VCaP (cell line): Measurements from ENCODE around the gene ANO4.

ENCODE experiments used
- H3K27ac ChIP-seq: fragments of 450-650 bp; 2 replicates; pipeline ENCODE4 v1.5.1; 2017
- CTCF ChIP-seq: fragments of 450-650 bp; conservative IDR thresholded peaks from 2 replicates; pipeline ENCODE4 v1.5.1; 2017; ENCODE audit warnings: mild to moderate bottlenecking, moderate library complexity

The ANO4 gene

GRCh38 chr12:100795800-100796179 lies 1.2 kb downstream of the ANO4 start:
- no peak overlapping the region for H3K27ac ChIP-seq
- no peak for TF ChIP-seq CTCF

GRCh38 chr12:100796621-100797020 lies 2.0 kb downstream of the ANO4 start:
- no peak for TF ChIP-seq CTCF
- H3K27ac ChIP-seq: no peak overlapping the region

- no peak overlapping the region for H3K27ac ChIP-seq
- TF ChIP-seq CTCF: no peak
These were observed 2.7 kb downstream of the ANO4 start for GRCh38 chr12:100797246-100797645.

GRCh38 chr12:100797786-100798185 lies 3.2 kb downstream of the ANO4 start:
- no peak for TF ChIP-seq CTCF
- no peak overlapping the region for H3K27ac ChIP-seq

- no peak overlapping the region for H3K27ac ChIP-seq
- no peak for TF ChIP-seq CTCF
These were observed 3.9 kb downstream of the ANO4 start for GRCh38 chr12:100798286-100799160.

GRCh38 chr12:100799770-100800169 lies 5.2 kb downstream of the ANO4 start:
- TF ChIP-seq CTCF: no peak
- H3K27ac ChIP-seq: no peak overlapping the region

GRCh38 chr12:100800723-100801122 lies 6.1 kb downstream of the ANO4 start:
- H3K27ac ChIP-seq: no peak overlapping the region

More at GRCh38 chr12:100800723-100801122, 6.1 kb downstream of the ANO4 start:
- no peak for TF ChIP-seq CTCF
